HepG2 (cell line): Measurements from ENCODE around the gene APOC1. TPM values are rescaled to one million over a fixed set of nuclear protein-coding genes. Genes with fewer than 3 reads are reported as not detected.

Experiments
- AGO1 ChIP-seq: fragments of 200-400 bp; formaldehyde crosslinking; IDR thresholded peaks from 2 replicates; pipeline ENCODE4 v1.6.1; 2017; ENCODE audit warnings: mild to moderate bottlenecking, low read depth, low read length, moderate library complexity; ENCODE audit not compliant: poor library complexity, severe bottlenecking
- DMAP1 ChIP-seq: IDR thresholded peaks from 2 replicates; pipeline ENCODE4 v1.6.1; 2016
- DRAP1 ChIP-seq: IDR thresholded peaks from 2 replicates; pipeline ENCODE4 v1.6.1; 2016; ENCODE audit warnings: missing genetic modification reagents, missing compliant biosample characterization
- FOXO4 ChIP-seq: sonication (generic); formaldehyde crosslinking; conservative IDR thresholded peaks from 2 replicates; pipeline ENCODE4 v1.8.1; 2023; ENCODE audit warnings: missing genetic modification reagents
- FOXP1 ChIP-seq, 2 experiments: fragments of 450-650 bp in 1 of 2; IDR thresholded peaks; 2 replicates each; pipeline ENCODE4 v1.6.1; 2017 to 2018; ENCODE audit warnings: antibody characterized with exemption in 1 of 2
- MTA3 ChIP-seq: sonication (generic); formaldehyde crosslinking; IDR thresholded peaks from 2 replicates; pipeline ENCODE4 v1.4.0; 2020; ENCODE audit warnings: missing genetic modification reagents
- NFKB2 ChIP-seq: sonication (generic); formaldehyde crosslinking; IDR thresholded peaks from 2 replicates; pipeline ENCODE4 v1.4.0; 2020; ENCODE audit warnings: missing genetic modification reagents, borderline replicate concordance
- POGK ChIP-seq: sonication (generic); formaldehyde crosslinking; conservative IDR thresholded peaks from 2 replicates; pipeline ENCODE4 v1.8.0; 2022; ENCODE audit warnings: mild to moderate bottlenecking, moderate library complexity, missing genetic modification reagents
- POGZ ChIP-seq: sonication (generic); formaldehyde crosslinking; IDR thresholded peaks from 2 replicates; pipeline ENCODE4 v1.4.0; 2020; ENCODE audit warnings: mild to moderate bottlenecking, missing genetic modification reagents
- PREB ChIP-seq: sonication (generic); formaldehyde crosslinking; IDR thresholded peaks from 2 replicates; pipeline ENCODE4 v1.4.0; 2020; ENCODE audit warnings: missing genetic modification reagents
- RBAK ChIP-seq: sonication (generic); formaldehyde crosslinking; IDR thresholded peaks from 2 replicates; pipeline ENCODE4 v1.5.1; 2020; ENCODE audit warnings: mild to moderate bottlenecking, missing genetic modification reagents
- RELA ChIP-seq: sonication (generic); formaldehyde crosslinking; IDR thresholded peaks from 2 replicates; pipeline ENCODE4 v1.4.0; 2020; ENCODE audit warnings: missing genetic modification reagents
- SNAI1 ChIP-seq: sonication (generic); formaldehyde crosslinking; IDR thresholded peaks from 2 replicates; pipeline ENCODE4 v1.5.0; 2020; ENCODE audit warnings: mild to moderate bottlenecking, missing genetic modification reagents, borderline replicate concordance
- SP1 ChIP-seq, 2 experiments: fragments of 450-650 bp in 1 of 2; sonication (generic) in 1 of 2; formaldehyde crosslinking in 1 of 2; IDR thresholded peaks; 2 replicates each; pipeline versions ENCODE4 v1.4.0 to v1.6.1; 2016 to 2020; ENCODE audit warnings: missing genetic modification reagents in 1 of 2
- SRSF1 ChIP-seq: fragments of 200-400 bp; formaldehyde crosslinking; optimal IDR thresholded peaks from 2 replicates; pipeline ENCODE3; 2017; ENCODE audit warnings: mild to moderate bottlenecking, low read depth, low read length, moderate library complexity
- TAF15 ChIP-seq: fragments of 200-400 bp; formaldehyde crosslinking; IDR thresholded peaks from one replicate; pipeline ENCODE4 v1.6.1; 2018; ENCODE audit warnings: mild to moderate bottlenecking, low read depth, low read length; ENCODE audit not compliant: poor library complexity, severe bottlenecking
- TOPORS ChIP-seq: sonication (generic); formaldehyde crosslinking; IDR thresholded peaks from 2 replicates; pipeline ENCODE4 v1.8.0; 2023; ENCODE audit warnings: mild to moderate bottlenecking, missing genetic modification reagents
- ZBTB8A ChIP-seq: sonication (generic); formaldehyde crosslinking; IDR thresholded peaks from 2 replicates; pipeline ENCODE4 v1.4.0; 2020; ENCODE audit warnings: mild to moderate bottlenecking, low read depth, missing genetic modification reagents, borderline replicate concordance
- ZNF556 ChIP-seq: sonication (generic); formaldehyde crosslinking; IDR thresholded peaks from 2 replicates; pipeline ENCODE4 v1.4.0; 2020; ENCODE audit warnings: mild to moderate bottlenecking, missing genetic modification reagents, borderline replicate concordance
- ZNF772 ChIP-seq: sonication (generic); formaldehyde crosslinking; IDR thresholded peaks from 2 replicates; pipeline ENCODE4 v1.5.0; 2020; ENCODE audit warnings: mild to moderate bottlenecking, missing genetic modification reagents
- ZNF776 ChIP-seq: sonication (generic); formaldehyde crosslinking; IDR thresholded peaks from 2 replicates; pipeline ENCODE4 v1.4.0; 2020; ENCODE audit warnings: mild to moderate bottlenecking, missing genetic modification reagents
- ZNF788 ChIP-seq: sonication (generic); formaldehyde crosslinking; IDR thresholded peaks from 2 replicates; pipeline ENCODE4 v1.5.0; 2020; ENCODE audit warnings: mild to moderate bottlenecking, missing genetic modification reagents, borderline replicate concordance
- polyA plus RNA-seq, 8 experiments: library from polyadenylated mRNA; depleted of rRNA in 3 of 8; stranded (reverse) in 7 of 8; unstranded in 1 of 8; fragments of >200 nt; fragmentation: Illumina TruSeq in 4 of 8; extraction: Trizol in 4 of 8; gene quantifications; 2 replicates each; pipeline versions ENCODE4 v1.2.1 to v1.2.3, GENCODE V29; 2011 to 2016; ENCODE audit warnings: low read depth in 4 of 8, missing spikeins in 1 of 8, mixed read lengths in 1 of 8; ENCODE audit not compliant: insufficient read depth in 1 of 8
- total RNA-seq, 5 experiments: library from RNA; depleted of rRNA; stranded (reverse); fragments of >200 nt; fragmentation: Illumina TruSeq; extraction: Trizol; gene quantifications; 2 replicates each; pipeline ENCODE4 v1.2.3, GENCODE V29; 2016; ENCODE audit warnings: low read depth in 1 of 5
- TF ChIP-seq, protein P1 (sequence below): sonication (generic); formaldehyde crosslinking; IDR thresholded peaks from 2 replicates; pipeline ENCODE4 v1.8.0; 2022; ENCODE audit warnings: mild to moderate bottlenecking, missing genetic modification reagents

APOC1 gene
- total and polyA plus RNA-seq, 2 of the 13 experiments (the other 11 are each of a cell fraction or from before 2014, with no cell fraction given), result 600 to 1,235 TPM

DNA sequence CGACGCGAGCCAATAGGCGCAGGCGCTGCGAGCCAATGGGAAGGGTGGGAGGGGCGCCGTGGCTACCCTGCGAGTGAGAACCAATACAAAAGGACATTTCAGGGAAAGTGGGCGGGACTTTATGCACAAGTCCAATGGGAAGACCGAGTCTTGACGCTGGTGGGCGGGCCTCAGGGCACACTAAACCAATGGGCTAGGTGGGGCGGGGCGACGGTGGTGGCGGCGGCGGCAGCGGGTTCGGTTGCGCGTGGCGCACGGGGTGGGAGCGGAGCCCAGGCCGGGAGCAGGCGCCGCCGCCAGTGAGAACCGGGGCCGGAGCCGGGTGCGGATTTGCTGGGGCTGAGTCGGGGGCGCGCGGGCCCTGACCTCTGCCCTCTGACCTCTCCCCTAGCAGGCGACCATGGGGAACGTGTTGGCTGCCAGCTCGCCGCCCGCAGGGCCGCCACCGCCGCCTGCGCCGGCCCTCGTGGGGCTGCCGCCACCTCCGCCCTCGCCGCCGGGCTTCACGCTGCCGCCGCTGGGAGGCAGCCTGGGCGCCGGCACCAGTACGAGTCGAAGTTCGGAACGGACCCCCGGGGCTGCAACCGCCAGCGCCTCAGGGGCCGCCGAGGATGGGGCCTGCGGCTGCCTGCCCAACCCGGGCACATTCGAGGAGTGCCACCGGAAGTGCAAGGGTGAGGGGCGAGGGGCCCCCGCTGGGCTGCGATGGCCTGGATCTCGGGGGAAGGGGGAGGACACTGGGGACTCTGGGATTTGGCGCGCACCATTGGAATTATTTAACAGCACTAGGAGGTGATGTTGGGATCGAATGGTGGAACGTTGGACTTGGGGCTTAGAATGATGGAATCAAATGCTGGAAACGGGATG is 23.2 kb upstream of the APOC1 start, which contains the start of gene TOMM40 (continued):
- TF ChIP-seq FOXO4 (CRISPR knock-in tag) (no peak), ZNF788 (CRISPR knock-in tag) (no peak; the same call in 1 of the 2 replicates), SP1 (IDR thresholded peaks at IDR 0.05) (peak; percentile 95), SP1 (CRISPR knock-in tag; IDR thresholded peaks at IDR 0.05) (peak; percentile 93), TAF15 (no peak), SRSF1 (no peak), ZNF772 (CRISPR knock-in tag) (no peak), SNAI1 (CRISPR knock-in tag) (no peak), ZNF556 (CRISPR knock-in tag) (no peak), RELA (CRISPR knock-in tag) (no peak), DRAP1 (peak; percentile 57; the same call in 1 of the 2 replicates), NFKB2 (CRISPR knock-in tag) (no peak), POGZ (peak; percentile 35; the same call in 1 of the 2 replicates), MTA3 (CRISPR knock-in tag) (no peak), POGK (no peak), FOXP1 (IDR thresholded peaks at IDR 0.05) (no peak), FOXP1 (CRISPR knock-in tag; IDR thresholded peaks at IDR 0.05) (no peak), TOPORS (CRISPR knock-in tag) (no peak), AGO1 (no peak), ZBTB8A (CRISPR knock-in tag) (no peak), PREB (CRISPR knock-in tag) (no peak), DMAP1 (CRISPR knock-in tag) (no peak), RBAK (CRISPR knock-in tag) (no peak), ZNF776 (CRISPR knock-in tag) (no peak)
- TF ChIP-seq, protein P1, sequence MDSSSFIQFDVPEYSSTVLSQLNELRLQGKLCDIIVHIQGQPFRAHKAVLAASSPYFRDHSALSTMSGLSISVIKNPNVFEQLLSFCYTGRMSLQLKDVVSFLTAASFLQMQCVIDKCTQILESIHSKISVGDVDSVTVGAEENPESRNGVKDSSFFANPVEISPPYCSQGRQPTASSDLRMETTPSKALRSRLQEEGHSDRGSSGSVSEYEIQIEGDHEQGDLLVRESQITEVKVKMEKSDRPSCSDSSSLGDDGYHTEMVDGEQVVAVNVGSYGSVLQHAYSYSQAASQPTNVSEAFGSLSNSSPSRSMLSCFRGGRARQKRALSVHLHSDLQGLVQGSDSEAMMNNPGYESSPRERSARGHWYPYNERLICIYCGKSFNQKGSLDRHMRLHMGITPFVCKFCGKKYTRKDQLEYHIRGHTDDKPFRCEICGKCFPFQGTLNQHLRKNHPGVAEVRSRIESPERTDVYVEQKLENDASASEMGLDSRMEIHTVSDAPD (CRISPR knock-in tag), result no peak
